Measurements from ENCODE around the gene MEGF9.
"Not testable (repeated sequence)": the region's sequence is repeated elsewhere in the genome, so short reads cannot be mapped to it uniquely, and the experiment has no call there.

MEGF9 gene

GRCh38 chr9:120714088-120714845 is at the start of gene MEGF9:
Gene MEGF9, minus strand, starts transcription at chr9:120714470. Its CDS starts 112 bp downstream, at chr9:120714358.
- peak; percentile 87 for DNase-seq

GRCh38 chr9:120761006-120761405 is 46.7 kb upstream of the MEGF9 start:
- no peak for DNase-seq

GRCh38 chr9:120759755-120760400 is 45.6 kb upstream of the MEGF9 start:
- no peak for DNase-seq

- DNase-seq: no peak
Observed at GRCh38 chr9:120758544-120758943, 44.3 kb upstream of the MEGF9 start.

- DNase-seq: no peak
Observed at GRCh38 chr9:120757026-120757913, 43.0 kb upstream of the MEGF9 start.

- DNase-seq: no peak
Observed at GRCh38 chr9:120756531-120756930, 42.3 kb upstream of the MEGF9 start.

GRCh38 chr9:120755810-120756434 is 41.7 kb upstream of the MEGF9 start:
- DNase-seq: no peak

GRCh38 chr9:120755044-120755443 is 40.8 kb upstream of the MEGF9 start:
- DNase-seq: no peak

- DNase-seq: no peak
Observed at GRCh38 chr9:120750421-120750820, 36.2 kb upstream of the MEGF9 start.

- DNase-seq: not testable (repeated sequence)
Observed at GRCh38 chr9:120746366-120746765, 32.1 kb upstream of the MEGF9 start.

- no peak for DNase-seq
Observed at GRCh38 chr9:120745278-120745677, 31.0 kb upstream of the MEGF9 start.

- DNase-seq: peak; percentile 2
Observed at GRCh38 chr9:120742951-120743416, 28.7 kb upstream of the MEGF9 start.

- DNase-seq: no peak
Observed at GRCh38 chr9:120741701-120742100, 27.4 kb upstream of the MEGF9 start.

- DNase-seq: no peak
Observed at GRCh38 chr9:120741191-120741590, 26.9 kb upstream of the MEGF9 start.

GRCh38 chr9:120740132-120740531 is 25.9 kb upstream of the MEGF9 start:
- no peak for DNase-seq

- no peak for DNase-seq
Observed at GRCh38 chr9:120737416-120738165, 23.3 kb upstream of the MEGF9 start.

- no peak for DNase-seq
Observed at GRCh38 chr9:120736881-120737280, 22.6 kb upstream of the MEGF9 start.

- no peak for DNase-seq
Observed at GRCh38 chr9:120735415-120736126, 21.3 kb upstream of the MEGF9 start.

- no peak for DNase-seq
Observed at GRCh38 chr9:120734607-120735410, 20.5 kb upstream of the MEGF9 start.

GRCh38 chr9:120733190-120733589 is 18.9 kb upstream of the MEGF9 start:
- no peak for DNase-seq
